ENCODE data around the gene MYH6.
A peak's percentile ranks its signal among the peaks of the same experiment; 100 is the strongest.
"Not testable (repeated sequence)": the region's sequence is repeated elsewhere in the genome, so short reads cannot be mapped to it uniquely, and the experiment has no call there.

MYH6 gene

DNA sequence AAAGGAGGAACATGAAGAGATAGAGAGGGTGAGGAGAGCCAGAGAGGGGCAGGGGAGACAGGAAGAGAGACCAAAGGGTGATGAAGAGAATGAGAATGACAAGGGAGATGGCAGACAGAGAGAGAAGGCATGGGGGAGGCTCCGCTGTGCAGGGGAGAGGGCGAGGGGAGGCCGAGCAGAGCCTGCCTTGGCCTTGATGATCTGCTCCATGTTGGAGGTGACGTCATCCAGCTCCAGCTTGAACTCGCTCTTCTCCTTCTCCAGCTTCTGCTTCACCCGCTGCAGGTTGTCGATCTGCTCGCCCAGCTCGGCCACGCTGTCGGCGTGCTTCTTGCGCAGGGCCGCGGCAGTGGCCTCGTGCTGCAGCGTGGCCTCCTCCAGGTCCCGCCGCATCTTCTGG is 18.2 kb downstream of the MYH6 start:
- not testable (repeated sequence) for DNase-seq

DNA sequence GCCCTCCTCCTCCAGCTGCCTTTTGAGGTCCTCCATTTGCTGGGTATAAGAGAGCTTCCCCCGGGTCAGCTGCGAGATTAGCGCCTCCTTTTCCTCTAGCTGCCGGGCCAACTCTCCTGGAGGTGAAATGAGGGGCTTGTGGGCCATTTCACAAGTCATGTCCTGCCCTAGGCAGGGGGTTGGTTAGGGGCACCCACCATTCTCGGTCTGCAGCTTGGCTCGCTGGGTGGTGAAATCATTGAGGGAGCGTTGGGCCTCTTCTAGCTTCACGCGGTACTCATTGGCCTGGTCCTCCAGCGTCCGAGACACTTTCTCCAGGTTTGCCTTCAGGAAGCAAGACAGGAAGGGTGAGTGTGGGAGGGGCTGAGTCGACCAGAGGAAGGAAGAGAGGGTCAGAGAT is 18.7 kb downstream of the MYH6 start:
- DNase-seq, result no peak

DNA sequence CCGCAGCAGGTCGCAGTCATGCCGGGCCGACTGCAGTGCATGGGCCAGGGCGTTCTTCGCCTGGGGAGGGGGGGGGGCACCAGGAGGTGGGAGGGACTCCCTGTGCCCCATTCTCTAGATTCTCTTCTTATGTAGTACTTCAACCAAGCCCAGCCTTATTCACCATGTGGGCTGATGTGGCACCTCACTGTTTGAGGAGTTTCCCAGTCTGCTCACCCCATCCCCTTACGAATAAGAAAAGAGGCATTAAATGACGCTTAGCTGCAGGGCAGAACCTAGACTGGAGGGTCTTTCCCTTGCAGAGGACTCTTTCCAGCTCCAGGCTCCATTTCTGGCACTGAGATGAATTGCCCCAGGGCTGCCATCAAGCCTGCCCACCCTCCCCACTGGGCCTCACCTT is 19.1 kb downstream of the MYH6 start:
- no peak for DNase-seq

DNA sequence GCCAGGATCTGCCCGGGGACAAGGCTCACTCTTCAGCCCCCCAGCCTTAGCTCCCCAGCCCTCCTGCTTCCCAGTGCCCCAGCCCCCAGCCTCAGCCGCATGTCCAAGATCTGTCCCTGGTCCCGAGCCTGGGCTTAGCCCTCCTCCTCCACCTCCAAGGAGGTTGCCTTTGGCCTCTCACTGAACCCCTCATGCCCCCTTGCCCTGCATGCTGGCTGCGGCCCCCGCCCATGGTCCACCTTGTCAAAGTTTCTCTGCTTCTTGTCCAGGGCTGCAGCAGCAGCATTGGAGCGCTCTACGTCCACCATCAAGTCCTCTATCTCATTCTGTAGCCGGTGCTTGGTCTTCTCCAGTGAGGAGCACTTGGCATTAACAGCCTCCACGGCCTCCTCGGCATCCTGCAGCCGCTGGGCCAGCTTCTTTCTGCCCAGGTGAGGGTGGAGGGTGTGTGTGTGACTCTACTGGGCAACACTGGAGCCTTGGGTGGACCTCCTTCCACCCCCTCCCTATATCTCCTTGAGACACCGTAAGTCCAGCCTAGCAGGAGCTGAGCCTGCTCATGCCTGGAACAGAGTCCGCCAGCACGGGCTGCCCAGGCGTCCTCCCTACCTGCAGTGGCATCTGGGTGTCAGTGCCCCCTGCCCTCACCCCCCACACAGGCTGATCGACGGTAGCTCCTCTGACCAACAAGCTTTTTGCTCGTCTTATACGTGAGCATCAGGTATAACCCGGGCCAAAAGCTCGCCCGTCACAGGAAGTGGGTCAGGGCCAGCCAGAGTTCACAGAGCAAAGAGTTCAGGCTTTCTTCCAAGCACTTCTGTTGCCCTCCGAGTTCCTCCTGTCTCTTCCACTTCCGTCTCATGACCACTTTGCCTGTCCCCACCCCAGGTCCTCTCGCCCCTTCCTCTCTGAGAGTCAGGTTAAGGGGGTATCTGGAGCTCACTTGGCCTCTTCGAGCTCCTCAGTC is 19.9 kb downstream of the MYH6 start:
- no peak for DNase-seq

DNA sequence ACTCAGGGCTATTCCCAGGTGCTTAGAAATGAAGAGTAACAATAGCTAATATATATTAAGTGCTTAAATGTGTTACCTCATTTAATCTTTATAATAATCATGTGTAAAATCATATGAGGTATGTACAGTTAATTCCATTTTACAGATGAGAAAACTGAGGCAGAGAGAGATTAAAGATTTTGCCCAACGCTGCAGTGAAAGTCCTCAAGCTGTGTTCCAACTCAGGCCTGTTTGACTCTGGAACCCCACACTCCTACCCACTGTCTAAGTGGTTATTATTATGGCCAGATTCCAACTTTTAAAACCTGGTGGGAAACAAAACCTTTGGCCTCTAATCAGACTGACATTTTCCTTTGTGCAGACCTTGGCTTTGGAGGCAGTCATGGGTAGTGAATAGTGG is 21.1 kb downstream of the MYH6 start:
- no peak for DNase-seq

DNA sequence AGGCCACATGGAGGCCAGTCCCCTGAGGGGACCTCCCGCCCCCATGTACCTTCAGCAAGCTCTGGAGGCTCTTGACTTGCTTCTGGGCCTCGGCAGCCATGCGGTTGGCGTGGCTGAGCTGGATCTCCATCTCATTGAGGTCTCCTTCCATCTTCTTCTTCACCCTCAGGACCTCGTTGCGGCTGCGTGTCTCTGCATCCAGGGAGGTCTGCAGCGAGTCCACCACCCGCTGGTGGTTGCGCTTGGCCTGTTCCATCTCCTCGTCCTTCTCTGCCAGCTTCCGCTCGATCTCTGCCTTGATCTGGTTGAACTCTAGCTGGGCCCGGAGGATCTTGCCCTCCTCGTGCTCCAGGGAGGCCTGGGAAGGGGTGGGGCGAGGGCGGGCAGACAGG is 21.8 kb downstream of the MYH6 start:
- not testable (repeated sequence) for DNase-seq

DNA sequence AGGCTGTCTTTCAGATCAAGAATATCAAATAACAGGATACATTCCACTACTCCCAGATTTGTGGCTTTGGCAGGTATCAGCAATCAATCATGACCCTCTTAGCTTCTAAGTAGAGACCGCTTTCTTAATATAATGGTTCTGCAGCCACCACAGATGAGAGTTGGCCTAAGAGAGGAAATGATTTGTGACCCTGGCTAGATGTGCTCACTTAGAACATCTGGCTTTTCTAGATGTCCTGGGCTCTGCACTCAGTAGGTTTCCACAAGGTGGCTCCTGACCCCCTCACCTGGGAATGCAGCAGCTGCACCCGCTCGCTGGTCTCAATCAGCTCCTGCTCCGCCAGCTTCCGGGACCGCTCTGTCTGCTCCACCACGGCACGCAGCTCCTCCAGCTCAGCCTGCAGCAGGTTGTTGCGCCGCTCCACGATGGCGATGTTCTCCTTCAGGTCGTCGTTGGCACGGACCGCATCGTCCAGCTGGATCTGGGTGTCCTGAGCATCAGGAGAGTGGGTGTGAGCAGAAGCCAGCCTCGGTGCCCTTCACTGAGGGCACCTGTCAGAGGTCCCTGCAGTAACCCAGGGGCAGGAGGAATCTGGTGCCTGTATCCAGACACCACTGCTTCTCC is 22.3 kb downstream of the MYH6 start:
- DNase-seq, result no peak

DNA sequence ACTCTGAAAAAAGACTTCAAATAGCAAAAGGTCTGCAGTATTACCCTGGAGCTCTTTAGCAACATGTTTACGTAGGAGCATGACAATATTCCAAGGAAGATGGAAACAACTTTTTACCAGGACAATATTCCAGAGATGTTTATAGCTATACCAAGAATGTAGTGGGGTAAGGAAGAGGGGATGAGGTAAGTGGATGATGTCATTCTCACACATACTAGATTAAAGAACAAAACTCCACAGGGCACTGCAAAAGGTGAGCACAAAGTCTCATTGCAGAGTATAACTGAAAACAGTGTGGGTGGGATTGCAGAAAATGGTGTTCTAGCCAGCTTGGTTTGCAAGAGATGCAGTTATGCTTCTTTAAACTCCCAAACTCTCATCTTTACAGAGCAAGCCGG is 22.8 kb downstream of the MYH6 start:
- DNase-seq, result no peak

DNA sequence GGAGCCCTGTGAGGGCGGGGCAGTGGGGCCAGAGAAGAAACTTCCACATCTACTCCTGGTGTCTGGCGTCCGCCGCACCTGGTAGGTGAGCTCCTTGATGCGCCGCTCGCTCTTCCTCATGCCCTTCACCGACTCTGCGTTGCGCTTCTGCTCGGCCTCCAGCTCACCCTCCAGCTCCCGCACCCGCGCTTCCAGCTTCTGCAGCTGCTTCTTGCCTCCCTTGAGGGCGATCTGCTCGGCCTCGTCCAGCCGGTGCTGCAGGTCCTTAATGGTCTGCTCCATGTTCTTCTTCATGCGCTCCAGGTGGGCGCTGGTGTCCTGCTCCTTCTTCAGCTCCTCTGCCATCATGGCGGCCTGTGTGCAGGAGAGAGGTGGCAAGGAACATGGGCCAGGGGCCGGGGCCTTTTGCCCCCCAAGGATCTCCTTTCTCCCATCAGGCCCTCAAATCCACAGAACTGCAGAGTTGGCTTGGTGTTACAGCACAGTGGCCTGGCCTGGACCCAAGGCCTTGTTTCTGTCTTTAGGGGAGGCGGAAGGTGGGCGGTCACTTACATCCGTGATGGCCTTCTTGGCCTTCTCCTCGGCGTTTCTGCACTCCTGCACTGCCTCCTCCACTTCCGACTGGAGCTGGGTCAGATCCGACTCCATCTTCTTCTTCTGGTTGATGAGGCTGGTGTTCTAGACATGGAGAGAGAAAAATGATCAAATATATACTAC is 23.6 kb downstream of the MYH6 start:
- DNase-seq, result no peak

DNA sequence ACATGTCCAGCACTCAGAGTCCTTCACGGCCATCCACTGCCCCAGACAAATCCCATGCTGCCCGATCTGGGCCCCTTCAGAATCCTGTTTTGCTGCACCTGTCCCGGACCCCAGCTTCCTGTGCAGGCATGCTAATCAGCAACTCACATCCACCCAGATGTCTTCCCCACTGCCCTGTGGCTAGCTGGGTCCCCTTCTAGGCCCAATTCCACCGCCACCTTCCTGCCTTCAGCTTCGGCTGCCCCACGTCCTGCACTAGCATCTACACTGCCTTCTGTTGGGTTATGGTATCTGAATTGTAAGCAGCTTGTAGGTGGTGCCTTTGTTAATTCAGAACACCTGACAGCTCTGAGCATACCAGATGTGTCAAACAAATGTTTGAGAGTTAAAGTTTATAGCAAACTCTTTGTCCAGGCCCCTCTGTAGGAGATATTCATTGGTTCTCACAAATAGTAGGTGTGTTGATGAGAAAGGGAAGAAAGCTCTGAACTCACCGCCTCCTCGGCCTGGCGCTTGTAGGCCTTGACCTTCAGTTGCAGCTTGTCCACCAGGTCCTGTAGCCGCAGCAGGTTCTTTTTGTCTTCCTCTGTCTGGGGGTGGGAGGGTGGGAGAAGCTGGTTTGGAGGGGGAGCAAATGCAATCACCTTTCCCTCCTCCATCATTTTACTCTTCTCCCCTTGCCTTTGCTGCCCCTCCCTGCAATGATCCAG is 25.2 kb downstream of the MYH6 start:
- DNase-seq, result no peak

DNA sequence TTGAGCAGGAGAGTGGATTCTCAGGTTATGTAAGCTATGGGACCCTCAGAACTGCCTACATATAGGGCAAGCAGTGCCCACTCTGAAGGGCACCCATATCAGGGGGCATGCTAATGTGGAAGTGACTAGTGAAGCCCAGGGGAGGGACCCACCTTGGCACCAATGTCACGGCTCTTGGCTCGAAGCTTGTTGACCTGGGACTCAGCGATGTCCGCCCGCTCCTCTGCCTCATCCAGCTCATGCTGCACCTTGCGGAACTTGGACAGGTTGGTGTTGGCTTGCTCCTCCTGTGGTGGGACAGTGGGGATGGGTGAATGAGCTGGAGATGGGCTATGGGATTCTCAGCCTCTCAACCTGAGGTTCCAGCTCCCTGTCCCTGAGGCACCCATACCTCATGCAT is 25.8 kb downstream of the MYH6 start:
- DNase-seq, result no peak

DNA sequence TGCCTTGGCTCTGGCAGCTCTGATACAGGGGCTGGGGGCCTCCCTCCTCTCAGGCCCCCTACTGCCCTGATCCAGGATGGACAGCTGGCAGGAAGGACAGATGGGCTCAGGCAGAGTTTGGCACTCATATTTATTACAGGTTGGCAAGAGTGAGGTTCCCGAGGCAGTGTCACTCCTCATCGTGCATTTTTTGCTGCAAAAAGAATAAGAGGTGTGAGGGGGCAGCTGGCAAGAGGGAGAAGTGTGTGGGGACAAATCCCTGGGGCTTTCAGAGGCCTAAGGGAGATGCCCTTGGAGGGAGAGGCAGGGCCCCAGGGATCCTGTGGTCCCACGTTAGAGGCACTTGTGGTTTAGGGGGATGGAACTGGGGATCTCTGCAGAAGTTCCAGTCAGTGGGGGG is 26.2 kb downstream of the MYH6 start:
- DNase-seq, result no peak

DNA sequence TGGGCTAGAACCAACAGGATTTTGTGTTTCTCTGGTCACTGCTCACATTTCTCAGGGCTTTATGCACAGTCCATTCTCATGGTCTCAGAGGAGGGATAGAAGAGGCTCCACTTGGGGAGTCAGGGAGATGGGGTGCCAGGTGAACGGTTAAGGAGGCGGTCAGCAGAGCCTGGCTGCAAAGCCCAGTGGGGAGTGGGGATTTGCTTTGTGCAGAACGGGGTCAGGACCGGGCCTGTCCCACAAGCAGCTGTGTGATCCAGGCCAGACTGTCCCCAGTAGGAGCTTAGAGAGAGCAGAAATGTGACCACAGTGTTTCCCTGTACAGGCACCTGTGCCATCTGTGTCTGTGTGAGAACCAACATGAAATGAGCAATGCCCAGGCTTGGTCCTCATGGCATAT is 27.1 kb downstream of the MYH6 start:
- no peak for DNase-seq

DNA sequence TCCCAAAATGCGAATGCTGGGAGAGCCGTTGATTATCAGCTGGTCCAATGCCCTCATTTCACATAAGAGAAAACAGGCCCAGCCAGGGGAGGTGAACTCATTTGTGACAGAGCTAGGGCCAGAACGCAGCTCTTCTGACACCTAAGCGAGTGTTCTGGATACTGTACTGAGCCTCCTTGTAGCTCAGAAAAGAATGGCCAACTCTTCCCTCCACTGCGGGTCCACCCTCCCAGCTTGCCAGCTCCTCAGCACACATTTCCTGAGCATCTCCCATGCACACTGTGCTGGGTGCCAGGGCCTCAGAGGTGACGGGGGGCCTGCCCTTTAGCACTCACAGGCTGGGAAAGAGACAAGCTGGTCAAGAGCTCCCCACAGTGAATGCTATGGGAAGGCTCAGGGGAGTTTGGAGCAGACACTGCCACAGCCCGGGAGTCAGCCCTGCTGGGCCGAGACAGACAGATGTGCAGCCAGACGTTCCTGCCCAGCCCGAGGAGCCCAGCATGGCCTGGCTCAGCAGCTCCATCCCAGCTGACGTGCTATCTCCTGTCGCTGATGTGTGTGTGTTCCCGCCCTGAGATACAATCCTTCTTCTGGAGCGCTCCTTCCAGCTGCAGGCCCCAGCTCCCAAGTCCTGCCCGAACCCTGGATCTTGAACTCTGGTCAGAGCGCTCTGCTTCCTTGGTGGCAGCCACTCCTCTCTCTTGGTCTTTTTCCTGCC is 27.7 kb downstream of the MYH6 start:
- DNase-seq, result no peak

DNA sequence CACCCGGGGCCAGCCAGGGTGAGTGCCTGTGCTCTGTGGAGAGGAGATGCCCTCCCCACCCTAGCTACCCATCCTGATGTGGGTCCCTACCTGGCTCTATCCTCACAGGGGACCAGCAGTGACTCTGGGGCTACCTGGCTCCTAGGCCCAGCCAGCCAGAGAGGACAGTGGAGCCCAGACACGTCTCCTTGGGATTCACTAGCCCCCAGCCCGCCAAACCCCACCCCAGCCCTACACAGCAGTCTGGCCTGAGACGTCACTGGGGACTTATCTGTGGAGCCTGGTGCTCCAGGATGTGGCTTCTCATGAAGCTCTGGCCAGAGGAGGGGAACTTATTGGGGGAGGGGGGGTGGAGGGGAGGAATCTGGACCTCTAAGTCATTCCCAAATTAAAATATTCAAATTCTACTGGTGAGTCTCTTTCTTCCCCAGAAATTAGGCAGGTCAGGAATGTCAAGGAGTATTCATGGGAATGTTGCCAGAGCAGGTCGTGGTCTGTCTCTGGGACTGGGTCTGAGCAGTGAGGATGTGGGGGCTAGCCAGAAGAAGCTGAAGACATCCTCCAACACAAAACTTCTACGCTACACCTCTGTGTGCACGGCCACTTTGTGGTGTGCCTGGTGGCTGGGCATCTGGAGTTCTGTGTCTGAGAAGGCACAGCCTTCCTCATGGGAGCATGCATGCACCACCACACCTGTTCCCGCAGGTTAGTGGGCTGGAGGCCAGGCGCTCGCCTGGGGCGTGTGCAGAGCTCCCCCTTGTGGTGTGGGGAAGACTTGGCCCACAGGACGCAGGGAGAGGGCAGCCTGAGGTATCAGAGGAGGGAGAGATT is 28.5 kb downstream of the MYH6 start:
- DNase-seq, result peak; percentile 60

DNA sequence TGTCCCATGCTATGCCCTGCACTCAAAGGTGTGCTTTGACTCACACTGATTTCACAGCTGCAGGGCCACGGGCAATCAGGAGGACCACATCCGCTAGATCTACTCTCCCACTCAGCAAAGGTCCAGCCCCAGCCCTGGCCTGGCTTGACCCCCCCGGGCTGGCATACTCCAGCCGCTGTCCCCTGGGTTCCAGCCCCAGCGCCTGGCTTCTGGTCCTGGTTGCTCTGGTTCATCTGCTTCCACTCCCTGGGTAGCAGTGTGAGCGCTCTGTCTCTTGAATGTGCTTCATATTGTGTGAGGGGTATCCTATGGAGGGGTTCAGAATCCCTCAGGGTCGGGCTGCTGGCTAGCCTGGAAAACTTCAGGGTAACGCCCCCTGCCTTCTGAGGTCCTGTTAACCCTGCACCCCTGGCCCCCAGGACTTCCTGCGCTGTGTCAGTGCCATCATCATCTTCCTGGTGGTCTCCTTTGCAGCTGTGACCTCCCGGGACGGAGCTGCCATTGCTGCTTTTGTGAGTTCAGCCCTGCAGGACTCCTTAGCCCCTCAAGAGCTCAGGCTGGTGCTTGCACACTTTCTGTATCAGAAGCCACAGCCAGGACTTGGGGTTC is 29.4 kb downstream of the MYH6 start:
- DNase-seq, result no peak

DNA sequence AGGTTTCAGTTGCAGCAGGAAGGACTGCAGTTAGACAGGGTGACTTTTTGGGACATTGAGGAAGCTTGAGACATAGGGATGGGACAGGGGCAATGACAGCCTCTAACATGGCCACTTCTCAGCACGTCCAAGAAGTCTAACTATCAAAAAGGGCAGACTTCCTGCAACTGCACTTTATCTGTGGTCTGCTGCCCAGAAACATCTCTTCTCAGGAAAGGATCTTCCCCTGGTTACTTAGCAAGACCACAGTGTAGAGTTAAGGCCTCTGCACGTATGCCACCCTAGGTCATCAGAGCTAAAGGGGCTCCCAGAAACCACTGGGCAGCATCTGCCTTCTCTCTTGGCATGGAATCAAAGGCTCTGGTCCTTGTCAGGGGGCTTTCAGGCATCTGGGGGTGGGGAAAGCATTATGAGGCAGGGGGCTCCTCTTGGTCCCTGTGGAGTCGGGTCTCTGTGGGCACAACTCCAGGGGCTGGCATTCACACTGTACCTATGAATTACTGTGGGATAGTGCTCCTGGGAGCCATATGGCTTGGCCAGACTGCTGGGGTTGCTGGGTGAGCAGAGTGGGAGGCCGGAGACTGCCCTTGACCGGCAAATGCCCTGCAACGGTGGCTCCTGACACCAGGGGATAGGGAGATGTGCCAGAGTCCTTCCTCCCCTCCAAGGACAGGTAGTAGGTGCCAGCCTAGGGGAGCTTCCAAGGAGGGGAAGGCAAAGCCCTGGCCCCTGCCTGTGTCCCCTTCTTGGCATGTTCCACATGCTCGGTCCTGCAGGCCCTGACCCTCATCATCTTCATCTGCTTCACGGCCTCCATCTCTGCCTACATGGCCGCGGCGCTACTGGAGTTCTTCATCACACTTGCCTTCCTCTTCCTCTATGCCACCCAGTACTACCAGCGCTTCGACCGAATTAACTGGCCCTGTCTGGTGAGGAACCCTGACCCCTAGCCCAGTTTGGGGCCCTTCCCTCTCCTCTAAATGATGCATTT is 30.2 kb downstream of the MYH6 start:
- DNase-seq, result no peak

DNA sequence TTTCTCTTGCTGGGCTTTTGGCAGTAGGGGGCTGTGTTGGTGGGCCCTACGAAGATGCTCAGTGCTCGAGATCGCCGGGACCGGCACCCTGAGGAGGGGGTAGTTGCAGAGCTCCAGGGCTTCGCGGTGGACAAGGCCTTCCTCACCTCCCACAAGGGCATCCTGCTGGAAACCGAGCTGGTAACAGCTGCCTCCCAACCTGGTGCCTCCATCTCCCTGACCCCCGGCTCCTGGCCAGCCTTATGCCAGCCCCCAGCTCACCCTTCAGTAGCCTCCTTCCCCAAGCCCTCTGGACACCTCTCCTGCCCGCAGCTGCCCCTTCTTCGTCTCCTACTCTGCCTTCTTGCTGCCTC is 30.9 kb downstream of the MYH6 start:
- no peak for DNase-seq

DNA sequence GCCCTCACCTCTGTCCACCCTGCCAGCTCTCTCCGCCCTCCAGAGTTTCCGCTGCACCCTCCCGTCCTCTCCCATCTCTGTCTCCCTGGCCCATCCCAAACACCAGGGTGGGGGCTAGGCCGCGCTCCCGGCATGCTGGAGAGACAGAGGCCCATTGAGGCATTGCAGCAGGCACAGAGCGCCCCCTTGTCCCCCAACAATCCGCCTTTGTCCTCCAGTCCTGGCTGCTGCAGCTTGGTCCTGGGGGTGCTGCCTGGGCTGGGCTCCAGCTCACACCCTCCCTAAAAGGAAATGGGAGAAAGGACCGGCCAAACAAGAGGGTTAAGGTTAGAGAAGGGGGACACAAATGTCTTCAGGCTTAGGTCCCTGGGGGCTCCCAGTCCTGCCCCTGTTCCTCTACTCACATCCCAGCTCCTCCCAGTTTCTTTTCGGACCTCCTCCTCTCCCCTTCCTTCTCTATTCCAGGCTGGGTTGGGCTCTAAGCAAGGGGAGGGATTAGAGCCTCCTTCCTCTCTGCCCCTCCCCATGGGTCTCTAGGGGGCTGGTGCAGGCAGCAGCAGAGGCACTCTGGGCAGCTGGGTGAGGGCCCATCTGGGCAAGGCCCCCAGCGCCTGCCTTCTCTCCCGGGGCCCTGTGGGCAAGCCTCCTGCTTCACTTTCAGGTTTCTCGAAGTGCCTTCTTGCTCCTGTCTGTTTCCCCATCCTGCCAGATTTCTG is 31.4 kb downstream of the MYH6 start, which contains the start of gene CMTM5:
CMTM5 (plus strand) TSS at position 565 of the 716 bp plus-strand sequence. CDS start 206 bp downstream, outside the sequence.
- no peak for DNase-seq
